WTC11 (cell line): ENCODE measurements around the gene SH3BP2. TPM values are rescaled to one million over a fixed set of nuclear protein-coding genes. Genes with fewer than 3 reads are reported as not detected.
A peak's percentile ranks its signal among the peaks of the same experiment; 100 is the strongest.

Experiments
- ATAC-seq: fragments of 200-7000 bp; cut with Tn5 transposase; 2 replicates; pipeline ENCODE4 v1.10.0; 2021; ENCODE audit warnings: mild to moderate bottlenecking, moderate library complexity
- CTCF ChIA-PET: fragments of 300-600 bp; sonication (Branson Sonifier 250); formaldehyde crosslinking; loops from one replicate; lab custom pipeline; 2021; ENCODE audit warnings: antibody characterized with exemption; lab: Charles Lee
- POLR2A ChIA-PET: fragments of 350-600 bp; sonication (Branson Sonifier 250); formaldehyde crosslinking; loops from one replicate; lab custom pipeline; 2021; ENCODE audit warnings: antibody characterized with exemption; lab: Charles Lee
- DNase-seq: peaks from one replicate; pipeline ENCODE4 v3.0.0; 2021; ENCODE audit warnings: low spot score
- H3K27ac Mint-ChIP-seq: 2 replicates; pipeline ENCODE4 v1.8.0; 2021; ENCODE audit warnings: mixed read lengths
- H3K27me3 Mint-ChIP-seq: 2 replicates; pipeline ENCODE4 v1.8.0; 2021; ENCODE audit warnings: low read depth, mild to moderate bottlenecking, moderate library complexity, mixed read lengths
- H3K36me3 Mint-ChIP-seq: 2 replicates; pipeline ENCODE4 v1.8.0; 2021; ENCODE audit warnings: mixed read lengths
- H3K4me1 Mint-ChIP-seq: 2 replicates; pipeline ENCODE4 v1.8.0; 2022; ENCODE audit warnings: mixed read lengths
- H3K4me3 Mint-ChIP-seq: 2 replicates; pipeline ENCODE4 v1.8.0; 2021; ENCODE audit warnings: mild to moderate bottlenecking, moderate library complexity, mixed read lengths
- H3K9me3 Mint-ChIP-seq: 2 replicates; pipeline ENCODE4 v1.8.0; 2021; ENCODE audit warnings: mixed read lengths
- CREM ChIP-seq: sonication (generic); formaldehyde crosslinking; IDR thresholded peaks from 2 replicates; pipeline ENCODE4 v1.8.1; 2022; ENCODE audit warnings: mild to moderate bottlenecking, missing genetic modification reagents, moderate library complexity
- ESRRA ChIP-seq: sonication (generic); formaldehyde crosslinking; IDR thresholded peaks from 2 replicates; pipeline ENCODE4 v1.8.1; 2022; ENCODE audit warnings: mild to moderate bottlenecking, missing genetic modification reagents, borderline replicate concordance
- FOXJ3 ChIP-seq: sonication (generic); formaldehyde crosslinking; IDR thresholded peaks from 2 replicates; pipeline ENCODE4 v1.9.0; 2021; ENCODE audit warnings: missing genetic modification reagents, mild to moderate bottlenecking, borderline replicate concordance
- HMGA2 ChIP-seq: fragments of 250-450 bp; sonication (Bioruptor Pico); IDR thresholded peaks from 2 replicates; pipeline ENCODE4 v1.4.0; 2021; ENCODE audit warnings: mild to moderate bottlenecking, moderate library complexity
- MYBL2 ChIP-seq: sonication (generic); formaldehyde crosslinking; IDR thresholded peaks from 2 replicates; pipeline ENCODE4 v1.8.1; 2023; ENCODE audit warnings: mild to moderate bottlenecking, moderate library complexity, missing genetic modification reagents
- NFATC4 ChIP-seq: fragments of 250-450 bp; sonication (Bioruptor Pico); IDR thresholded peaks from 2 replicates; pipeline ENCODE4 v1.9.0; 2021; ENCODE audit warnings: mild to moderate bottlenecking
- NFE2L1 ChIP-seq: sonication (generic); formaldehyde crosslinking; IDR thresholded peaks from 2 replicates; pipeline ENCODE4 v1.8.1; 2023; ENCODE audit warnings: missing genetic modification reagents
- NR1H2 ChIP-seq: sonication (generic); formaldehyde crosslinking; IDR thresholded peaks from 2 replicates; pipeline ENCODE4 v1.9.0; 2021; ENCODE audit warnings: mild to moderate bottlenecking, moderate library complexity, missing genetic modification reagents
- NR2C2 ChIP-seq: sonication (generic); formaldehyde crosslinking; IDR thresholded peaks from 2 replicates; pipeline ENCODE4 v1.8.0; 2022; ENCODE audit warnings: mild to moderate bottlenecking, missing genetic modification reagents
- OVOL2 ChIP-seq: fragments of 250-450 bp; sonication (Bioruptor Pico); IDR thresholded peaks from 2 replicates; pipeline ENCODE4 v1.9.0; 2021; ENCODE audit warnings: mild to moderate bottlenecking, borderline replicate concordance
- RELA ChIP-seq: sonication (generic); formaldehyde crosslinking; IDR thresholded peaks from 2 replicates; pipeline ENCODE4 v1.8.1; 2022; ENCODE audit warnings: missing genetic modification reagents, mild to moderate bottlenecking, borderline replicate concordance
- TCF7 ChIP-seq: sonication (generic); formaldehyde crosslinking; IDR thresholded peaks from 2 replicates; pipeline ENCODE4 v1.8.0; 2022; ENCODE audit warnings: mild to moderate bottlenecking, low read depth, missing genetic modification reagents, moderate library complexity
- TEAD1 ChIP-seq: sonication (generic); formaldehyde crosslinking; IDR thresholded peaks from 2 replicates; pipeline ENCODE4 v1.8.0; 2022; ENCODE audit warnings: mild to moderate bottlenecking, missing genetic modification reagents
- ZNF263 ChIP-seq: sonication (generic); formaldehyde crosslinking; IDR thresholded peaks from 2 replicates; pipeline ENCODE4 v1.8.1; 2022; ENCODE audit warnings: low read depth, mild to moderate bottlenecking, moderate library complexity, missing genetic modification reagents
- ZNF423 ChIP-seq: fragments of 250-450 bp; sonication (Bioruptor Pico); IDR thresholded peaks from 2 replicates; pipeline ENCODE4 v2.1.2; 2022; ENCODE audit warnings: mild to moderate bottlenecking, moderate library complexity
- total RNA-seq: library from RNA; stranded (reverse); gene quantifications from 3 replicates; pipeline ENCODE4 v1.2.3, GENCODE V29; 2021
- TF ChIP-seq, protein P1 (sequence below): sonication (generic); formaldehyde crosslinking; IDR thresholded peaks from 2 replicates; pipeline ENCODE4 v1.8.1; 2023; ENCODE audit warnings: mild to moderate bottlenecking, missing genetic modification reagents, moderate library complexity
- TF ChIP-seq, protein P2 (sequence below): sonication (generic); formaldehyde crosslinking; IDR thresholded peaks from 2 replicates; pipeline ENCODE4 v1.8.1; 2022; ENCODE audit warnings: low read depth, missing genetic modification reagents, borderline replicate concordance
- TF ChIP-seq, protein P3 (sequence below): sonication (generic); formaldehyde crosslinking; IDR thresholded peaks from 2 replicates; pipeline ENCODE4 v1.8.1; 2022; ENCODE audit warnings: missing genetic modification reagents, borderline replicate concordance
- TF ChIP-seq, protein P4 (sequence below): sonication (generic); formaldehyde crosslinking; IDR thresholded peaks from 2 replicates; pipeline ENCODE4 v1.8.0; 2022; ENCODE audit warnings: mild to moderate bottlenecking, missing genetic modification reagents
- TF ChIP-seq, protein P5 (sequence below): fragments of 250-450 bp; sonication (Bioruptor Pico); conservative IDR thresholded peaks from 2 replicates; pipeline ENCODE4 v1.9.0; 2021; ENCODE audit warnings: mild to moderate bottlenecking
- TF ChIP-seq, protein P6 (sequence below): sonication (generic); formaldehyde crosslinking; IDR thresholded peaks from 2 replicates; pipeline ENCODE4 v1.8.0; 2023; ENCODE audit warnings: missing genetic modification reagents, mild to moderate bottlenecking, borderline replicate concordance

The SH3BP2 gene
- total RNA-seq, 1 experiment from 2014 or later, result 49.1 TPM

DNA sequence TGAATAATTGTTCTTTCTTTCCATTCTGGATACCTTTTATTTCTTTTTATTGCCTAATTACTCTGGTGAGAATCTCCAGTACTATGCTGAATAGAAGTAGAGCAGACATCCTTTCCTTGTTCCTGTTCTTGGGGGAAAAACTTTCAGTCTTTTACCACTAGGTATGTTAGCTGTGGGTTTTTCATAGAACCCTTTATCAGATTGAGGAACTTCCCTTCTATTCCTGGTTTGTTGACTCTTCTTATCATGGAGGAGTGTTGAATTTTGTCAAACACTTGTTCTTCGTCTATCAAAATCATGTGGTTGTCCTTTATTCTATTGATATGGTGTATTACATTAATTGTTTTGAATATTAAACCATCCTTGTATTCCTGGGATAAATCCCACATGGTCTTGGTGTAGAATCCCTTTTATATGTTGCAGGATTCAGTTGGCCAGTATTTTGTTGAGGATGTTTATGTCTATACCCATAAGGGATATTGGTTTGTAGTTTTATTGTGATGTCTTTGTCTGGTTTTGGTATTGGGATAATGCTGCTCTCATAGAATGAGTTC lies 23.6 kb downstream of the SH3BP2 start:
- Mint-ChIP-seq H3K27me3 (peaks cover 10% of the 10 kb centered on the region), H3K4me1 (peaks cover 30% of the 10 kb centered on the region), H3K9me3 (no peaks in the 10 kb centered on the region), H3K36me3 (no peaks in the 10 kb centered on the region), H3K27ac (no peak overlapping the region), H3K4me3 (peak overlapping the region; percentile 68)
- ChIA-PET POLR2A (no interaction called here), CTCF (no interaction called here)
- no peak for DNase-seq
- ATAC-seq, result no peak
- TF ChIP-seq CREM (CRISPR knock-in tag), result no peak
- TF ChIP-seq, protein P1, sequence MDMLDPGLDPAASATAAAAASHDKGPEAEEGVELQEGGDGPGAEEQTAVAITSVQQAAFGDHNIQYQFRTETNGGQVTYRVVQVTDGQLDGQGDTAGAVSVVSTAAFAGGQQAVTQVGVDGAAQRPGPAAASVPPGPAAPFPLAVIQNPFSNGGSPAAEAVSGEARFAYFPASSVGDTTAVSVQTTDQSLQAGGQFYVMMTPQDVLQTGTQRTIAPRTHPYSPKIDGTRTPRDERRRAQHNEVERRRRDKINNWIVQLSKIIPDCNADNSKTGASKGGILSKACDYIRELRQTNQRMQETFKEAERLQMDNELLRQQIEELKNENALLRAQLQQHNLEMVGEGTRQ, result no peak
- TF ChIP-seq ZNF263 (CRISPR knock-in tag), result no peak
- TF ChIP-seq RELA (CRISPR knock-in tag), result no peak
- TF ChIP-seq TCF7 (CRISPR knock-in tag), result no peak
- TF ChIP-seq HMGA2 (CRISPR knock-in tag), result no peak

DNA sequence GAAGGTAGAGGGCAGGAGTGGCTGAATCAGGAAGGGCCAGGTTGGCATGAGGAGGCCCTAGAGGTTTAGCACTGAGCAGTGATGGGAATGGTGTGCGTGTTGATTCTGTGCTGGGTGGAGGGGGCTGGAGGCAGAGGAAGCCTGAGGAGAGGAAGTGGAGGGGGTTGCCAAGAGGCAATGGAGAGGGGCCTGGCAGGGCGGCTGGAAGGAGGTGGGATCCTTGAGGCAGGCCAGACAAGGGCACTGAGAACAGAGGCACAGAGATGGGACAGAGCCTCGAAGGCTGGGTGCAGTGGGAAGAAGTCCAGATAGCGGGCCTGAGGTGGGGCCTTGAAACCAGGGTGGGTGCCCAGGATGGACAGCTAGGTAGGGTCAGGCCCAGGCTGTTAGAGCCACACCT lies 24.3 kb downstream of the SH3BP2 start:
- peaks cover 10% of the 10 kb centered on the region for H3K27me3 Mint-ChIP-seq
- ChIA-PET POLR2A (no interaction called here), CTCF (interaction anchor here (1.7 kb wide), 1 partner anchor 19 kb away, joined by 4 read pairs; no protein-coding TSS in a partner anchor)
- peak overlapping the region; percentile 68 for H3K4me3 Mint-ChIP-seq
- DNase-seq (no peak), ATAC-seq (no peak)
- peaks cover 23% of the 10 kb centered on the region for H3K4me1 Mint-ChIP-seq
- H3K9me3 Mint-ChIP-seq, result no peaks in the 10 kb centered on the region
- H3K36me3 Mint-ChIP-seq, result no peaks in the 10 kb centered on the region
- peak overlapping the region; percentile 61 for H3K27ac Mint-ChIP-seq
- no peak for TF ChIP-seq ESRRA (CRISPR knock-in tag)
- TF ChIP-seq, protein P2, sequence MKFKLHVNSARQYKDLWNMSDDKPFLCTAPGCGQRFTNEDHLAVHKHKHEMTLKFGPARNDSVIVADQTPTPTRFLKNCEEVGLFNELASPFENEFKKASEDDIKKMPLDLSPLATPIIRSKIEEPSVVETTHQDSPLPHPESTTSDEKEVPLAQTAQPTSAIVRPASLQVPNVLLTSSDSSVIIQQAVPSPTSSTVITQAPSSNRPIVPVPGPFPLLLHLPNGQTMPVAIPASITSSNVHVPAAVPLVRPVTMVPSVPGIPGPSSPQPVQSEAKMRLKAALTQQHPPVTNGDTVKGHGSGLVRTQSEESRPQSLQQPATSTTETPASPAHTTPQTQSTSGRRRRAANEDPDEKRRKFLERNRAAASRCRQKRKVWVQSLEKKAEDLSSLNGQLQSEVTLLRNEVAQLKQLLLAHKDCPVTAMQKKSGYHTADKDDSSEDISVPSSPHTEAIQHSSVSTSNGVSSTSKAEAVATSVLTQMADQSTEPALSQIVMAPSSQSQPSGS (CRISPR knock-in tag), result no peak
- no peak for TF ChIP-seq TEAD1 (CRISPR knock-in tag)
- no peak for TF ChIP-seq NFATC4 (CRISPR knock-in tag)
- TF ChIP-seq ZNF423 (CRISPR knock-in tag), result no peak
- TF ChIP-seq MYBL2 (CRISPR knock-in tag), result no peak
- TF ChIP-seq, protein P3, sequence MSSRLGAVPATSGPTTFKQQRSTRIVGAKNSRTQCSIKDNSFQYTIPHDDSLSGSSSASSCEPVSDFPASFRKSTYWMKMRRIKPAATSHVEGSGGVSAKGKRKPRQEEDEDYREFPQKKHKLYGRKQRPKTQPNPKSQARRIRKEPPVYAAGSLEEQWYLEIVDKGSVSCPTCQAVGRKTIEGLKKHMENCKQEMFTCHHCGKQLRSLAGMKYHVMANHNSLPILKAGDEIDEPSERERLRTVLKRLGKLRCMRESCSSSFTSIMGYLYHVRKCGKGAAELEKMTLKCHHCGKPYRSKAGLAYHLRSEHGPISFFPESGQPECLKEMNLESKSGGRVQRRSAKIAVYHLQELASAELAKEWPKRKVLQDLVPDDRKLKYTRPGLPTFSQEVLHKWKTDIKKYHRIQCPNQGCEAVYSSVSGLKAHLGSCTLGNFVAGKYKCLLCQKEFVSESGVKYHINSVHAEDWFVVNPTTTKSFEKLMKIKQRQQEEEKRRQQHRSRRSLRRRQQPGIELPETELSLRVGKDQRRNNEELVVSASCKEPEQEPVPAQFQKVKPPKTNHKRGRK (CRISPR knock-in tag), result no peak
- no peak for TF ChIP-seq NFE2L1 (CRISPR knock-in tag)
- TF ChIP-seq NR2C2 (CRISPR knock-in tag), result no peak
- TF ChIP-seq, protein P4, sequence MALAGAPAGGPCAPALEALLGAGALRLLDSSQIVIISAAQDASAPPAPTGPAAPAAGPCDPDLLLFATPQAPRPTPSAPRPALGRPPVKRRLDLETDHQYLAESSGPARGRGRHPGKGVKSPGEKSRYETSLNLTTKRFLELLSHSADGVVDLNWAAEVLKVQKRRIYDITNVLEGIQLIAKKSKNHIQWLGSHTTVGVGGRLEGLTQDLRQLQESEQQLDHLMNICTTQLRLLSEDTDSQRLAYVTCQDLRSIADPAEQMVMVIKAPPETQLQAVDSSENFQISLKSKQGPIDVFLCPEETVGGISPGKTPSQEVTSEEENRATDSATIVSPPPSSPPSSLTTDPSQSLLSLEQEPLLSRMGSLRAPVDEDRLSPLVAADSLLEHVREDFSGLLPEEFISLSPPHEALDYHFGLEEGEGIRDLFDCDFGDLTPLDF (CRISPR knock-in tag), result no peak
- TF ChIP-seq, protein P5, sequence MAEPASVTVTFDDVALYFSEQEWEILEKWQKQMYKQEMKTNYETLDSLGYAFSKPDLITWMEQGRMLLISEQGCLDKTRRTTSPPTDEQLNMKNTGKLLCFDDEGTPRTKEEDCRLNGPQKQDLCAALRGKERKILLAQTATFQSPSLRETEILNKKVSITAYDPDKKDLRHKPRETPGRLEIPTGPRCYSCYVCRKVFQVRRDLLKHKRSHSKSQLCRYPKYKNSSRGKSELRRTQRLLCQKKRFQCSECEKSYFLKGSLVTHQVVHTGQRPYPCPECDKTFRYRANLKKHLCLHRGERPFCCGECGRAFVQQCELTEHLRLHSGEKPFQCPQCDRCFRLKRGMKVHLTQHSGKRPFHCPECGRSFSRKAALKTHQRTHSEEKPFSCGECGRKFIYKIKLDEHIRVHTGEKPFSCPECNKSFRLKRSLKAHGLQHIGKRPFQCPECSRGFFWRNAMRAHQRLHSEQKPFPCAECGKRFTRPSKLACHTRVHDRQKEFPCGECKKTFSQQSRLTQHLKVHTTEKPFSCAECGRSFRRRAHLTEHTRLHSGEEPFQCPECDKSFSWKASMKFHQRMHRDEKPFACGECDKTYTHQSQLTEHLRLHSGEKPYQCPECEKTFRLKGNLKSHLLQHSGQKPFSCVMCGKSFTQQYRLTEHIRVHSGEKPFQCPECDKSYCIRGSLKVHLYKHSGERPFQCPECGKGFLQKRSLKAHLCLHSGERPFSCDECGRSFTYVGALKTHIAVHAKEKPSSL (CRISPR knock-in tag), result no peak
- TF ChIP-seq NR1H2, result no peak
- no peak for TF ChIP-seq FOXJ3 (CRISPR knock-in tag)
- TF ChIP-seq OVOL2 (CRISPR knock-in tag), result no peak
- TF ChIP-seq, protein P6, sequence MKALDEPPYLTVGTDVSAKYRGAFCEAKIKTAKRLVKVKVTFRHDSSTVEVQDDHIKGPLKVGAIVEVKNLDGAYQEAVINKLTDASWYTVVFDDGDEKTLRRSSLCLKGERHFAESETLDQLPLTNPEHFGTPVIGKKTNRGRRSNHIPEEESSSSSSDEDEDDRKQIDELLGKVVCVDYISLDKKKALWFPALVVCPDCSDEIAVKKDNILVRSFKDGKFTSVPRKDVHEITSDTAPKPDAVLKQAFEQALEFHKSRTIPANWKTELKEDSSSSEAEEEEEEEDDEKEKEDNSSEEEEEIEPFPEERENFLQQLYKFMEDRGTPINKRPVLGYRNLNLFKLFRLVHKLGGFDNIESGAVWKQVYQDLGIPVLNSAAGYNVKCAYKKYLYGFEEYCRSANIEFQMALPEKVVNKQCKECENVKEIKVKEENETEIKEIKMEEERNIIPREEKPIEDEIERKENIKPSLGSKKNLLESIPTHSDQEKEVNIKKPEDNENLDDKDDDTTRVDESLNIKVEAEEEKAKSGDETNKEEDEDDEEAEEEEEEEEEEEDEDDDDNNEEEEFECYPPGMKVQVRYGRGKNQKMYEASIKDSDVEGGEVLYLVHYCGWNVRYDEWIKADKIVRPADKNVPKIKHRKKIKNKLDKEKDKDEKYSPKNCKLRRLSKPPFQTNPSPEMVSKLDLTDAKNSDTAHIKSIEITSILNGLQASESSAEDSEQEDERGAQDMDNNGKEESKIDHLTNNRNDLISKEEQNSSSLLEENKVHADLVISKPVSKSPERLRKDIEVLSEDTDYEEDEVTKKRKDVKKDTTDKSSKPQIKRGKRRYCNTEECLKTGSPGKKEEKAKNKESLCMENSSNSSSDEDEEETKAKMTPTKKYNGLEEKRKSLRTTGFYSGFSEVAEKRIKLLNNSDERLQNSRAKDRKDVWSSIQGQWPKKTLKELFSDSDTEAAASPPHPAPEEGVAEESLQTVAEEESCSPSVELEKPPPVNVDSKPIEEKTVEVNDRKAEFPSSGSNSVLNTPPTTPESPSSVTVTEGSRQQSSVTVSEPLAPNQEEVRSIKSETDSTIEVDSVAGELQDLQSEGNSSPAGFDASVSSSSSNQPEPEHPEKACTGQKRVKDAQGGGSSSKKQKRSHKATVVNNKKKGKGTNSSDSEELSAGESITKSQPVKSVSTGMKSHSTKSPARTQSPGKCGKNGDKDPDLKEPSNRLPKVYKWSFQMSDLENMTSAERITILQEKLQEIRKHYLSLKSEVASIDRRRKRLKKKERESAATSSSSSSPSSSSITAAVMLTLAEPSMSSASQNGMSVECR (CRISPR knock-in tag), result no peak
